Measurements from ENCODE around the gene PTBP2.

- no peak for TF ChIP-seq CTCF (IDR thresholded peaks at IDR 0.05)
- no peak for TF ChIP-seq EP300 (IDR thresholded peaks at IDR 0.05)
These were observed 35.2 kb downstream of the PTBP2 start for GRCh38 chr1:96756789-96757188.

All from gastroesophageal sphincter (tissue), 3 donors.